Stimulated activated CD4-positive, alpha-beta T cell treated with anti-CD3 and anti-CD28 coated beads, Interleukin-4, amount 100 ng/mL, for 4 hours (primary cell): ENCODE results near the gene LSM14A.

Source experiments
- DNase-seq, 2 experiments: peaks; one replicate each; pipeline ENCODE4 v3.0.0-alpha.2; 2020

Gene LSM14A

GRCh38 chr19:34259367-34260095 lies 87.2 kb downstream of the LSM14A start:
- no peak for DNase-seq

- DNase-seq: no peak
Measured at GRCh38 chr19:34260771-34261173, 88.5 kb downstream of the LSM14A start.

- DNase-seq: no peak
Measured at GRCh38 chr19:34261334-34262109, 89.2 kb downstream of the LSM14A start.

- DNase-seq: no peak
Measured at GRCh38 chr19:34263745-34264237, 91.5 kb downstream of the LSM14A start.

GRCh38 chr19:34265221-34265650 lies 92.9 kb downstream of the LSM14A start:
- no peak for DNase-seq

- no peak for DNase-seq
Measured at GRCh38 chr19:34269081-34269480, 96.8 kb downstream of the LSM14A start.

GRCh38 chr19:34269489-34269888 lies 97.2 kb downstream of the LSM14A start:
- DNase-seq: no peak

- DNase-seq: peak; percentile 36 to 69
Measured at GRCh38 chr19:34269968-34270621, 97.8 kb downstream of the LSM14A start.

- no peak for DNase-seq
Measured at GRCh38 chr19:34273121-34273520, 100.8 kb downstream of the LSM14A start.

GRCh38 chr19:34274284-34274826 lies 102.1 kb downstream of the LSM14A start:
- no peak for DNase-seq

- no peak for DNase-seq
Measured at GRCh38 chr19:34274827-34275625, 102.7 kb downstream of the LSM14A start.

GRCh38 chr19:34275705-34276104 lies 103.4 kb downstream of the LSM14A start:
- no peak for DNase-seq

- no peak for DNase-seq
Measured at GRCh38 chr19:34276614-34277013, 104.3 kb downstream of the LSM14A start.

- DNase-seq: no peak
Measured at GRCh38 chr19:34277244-34277643, 104.9 kb downstream of the LSM14A start.

GRCh38 chr19:34278783-34279182 lies 106.5 kb downstream of the LSM14A start:
- no peak for DNase-seq
